ENCODE data around the gene A2ML1.

DNA sequence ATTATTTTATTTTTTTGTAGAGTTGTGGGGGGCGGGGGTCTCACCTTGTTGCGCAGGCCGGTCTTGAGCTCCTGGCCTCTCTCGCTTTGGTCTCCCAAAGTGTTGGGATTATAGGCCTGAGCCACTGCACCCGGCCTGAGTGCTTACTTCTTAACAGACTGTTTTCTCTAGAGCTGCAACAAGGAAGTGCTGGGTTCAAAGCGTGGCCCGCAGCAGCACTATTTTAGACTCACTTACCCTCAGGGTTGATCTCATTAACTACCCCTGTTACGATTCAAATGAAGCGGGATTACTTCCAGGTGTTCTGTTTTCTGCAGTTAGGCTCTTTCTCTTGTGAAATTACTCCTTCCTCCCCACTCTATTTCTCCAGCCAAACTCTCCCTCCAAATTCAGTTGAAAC lies 8.7 kb downstream of the A2ML1 start:
- TF ChIP-seq, protein P1, sequence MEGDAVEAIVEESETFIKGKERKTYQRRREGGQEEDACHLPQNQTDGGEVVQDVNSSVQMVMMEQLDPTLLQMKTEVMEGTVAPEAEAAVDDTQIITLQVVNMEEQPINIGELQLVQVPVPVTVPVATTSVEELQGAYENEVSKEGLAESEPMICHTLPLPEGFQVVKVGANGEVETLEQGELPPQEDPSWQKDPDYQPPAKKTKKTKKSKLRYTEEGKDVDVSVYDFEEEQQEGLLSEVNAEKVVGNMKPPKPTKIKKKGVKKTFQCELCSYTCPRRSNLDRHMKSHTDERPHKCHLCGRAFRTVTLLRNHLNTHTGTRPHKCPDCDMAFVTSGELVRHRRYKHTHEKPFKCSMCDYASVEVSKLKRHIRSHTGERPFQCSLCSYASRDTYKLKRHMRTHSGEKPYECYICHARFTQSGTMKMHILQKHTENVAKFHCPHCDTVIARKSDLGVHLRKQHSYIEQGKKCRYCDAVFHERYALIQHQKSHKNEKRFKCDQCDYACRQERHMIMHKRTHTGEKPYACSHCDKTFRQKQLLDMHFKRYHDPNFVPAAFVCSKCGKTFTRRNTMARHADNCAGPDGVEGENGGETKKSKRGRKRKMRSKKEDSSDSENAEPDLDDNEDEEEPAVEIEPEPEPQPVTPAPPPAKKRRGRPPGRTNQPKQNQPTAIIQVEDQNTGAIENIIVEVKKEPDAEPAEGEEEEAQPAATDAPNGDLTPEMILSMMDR (IDR thresholded peaks at IDR 0.05) = no peak
- no peak for TF ChIP-seq EP300 (IDR thresholded peaks at IDR 0.05)
- TF ChIP-seq POLR2A (IDR thresholded peaks at IDR 0.05) = no peak
